BLaER1 treated with 17β-estradiol and CSF1 and Interleukin-3, amounts not matched to agents 10 nM and 100 nM (cell line): ENCODE measurements around the gene MNAT1.

ENCODE experiments used
- H3K27ac ChIP-seq, 11 experiments: shearing (Covaris generic); formaldehyde crosslinking; 2 replicates each; pipeline ENCODE4 v1.8.1; 2022
- H3K27me3 ChIP-seq, 11 experiments: shearing (Covaris generic); formaldehyde crosslinking; 2 replicates each; pipeline ENCODE4 v1.8.1; 2022
- H3K36me3 ChIP-seq, 11 experiments: shearing (Covaris generic); formaldehyde crosslinking; 2 replicates each; pipeline ENCODE4 v1.8.1; 2022
- H3K4me1 ChIP-seq, 10 experiments: shearing (Covaris generic); formaldehyde crosslinking; 2 replicates each; pipeline ENCODE4 v1.8.1; 2022
- H3K4me2 ChIP-seq, 11 experiments: shearing (Covaris generic); formaldehyde crosslinking; 2 replicates each; pipeline ENCODE4 v1.8.1; 2022
- H3K4me3 ChIP-seq, 10 experiments: shearing (Covaris generic); formaldehyde crosslinking; 2 replicates each; pipeline ENCODE4 v1.8.1; 2022
- H3K9ac ChIP-seq, 11 experiments: shearing (Covaris generic); formaldehyde crosslinking; 2 replicates each; pipeline ENCODE4 v1.8.1; 2022
- H3K9me3 ChIP-seq, 11 experiments: shearing (Covaris generic); formaldehyde crosslinking; replicated peaks in 1 of 11; 2 replicates each; pipeline ENCODE4 v1.8.1; 2022
- H4K20me1 ChIP-seq, 11 experiments: shearing (Covaris generic); formaldehyde crosslinking; 2 replicates each; pipeline ENCODE4 v1.8.1; 2022
- Cebpa-rat ChIP-seq, 11 experiments: shearing (Covaris generic); IDR thresholded peaks; 2 replicates each; pipeline ENCODE4 v1.8.1; 2022

MNAT1 gene

GRCh38 chr14:60931218-60931617 is 196.7 kb downstream of the MNAT1 start:
- peaks cover 0 to 6% (median 0%) of the 10 kb centered on the region in 11 experiments; a peak in 5 of 22 replicates for H3K36me3 ChIP-seq
- peaks cover 0 to 5% (median 0%) of the 10 kb centered on the region in 11 experiments; a peak in 1 of 22 replicates for H4K20me1 ChIP-seq
- H3K9ac ChIP-seq: no peak overlapping the region
- no peak overlapping the region for H3K4me3 ChIP-seq
- H3K27me3 ChIP-seq: no peaks in the 10 kb centered on the region
- H3K4me2 ChIP-seq: no peak overlapping the region
- H3K4me1 ChIP-seq: peaks cover 0 to 6% (median 0%) of the 10 kb centered on the region in 10 experiments; a peak in 2 of 20 replicates
- no peak overlapping the region for H3K27ac ChIP-seq
- no peak for TF ChIP-seq Cebpa-rat (IDR thresholded peaks at IDR 0.05)
- peaks cover 0 to 7% (median 4%) of the 10 kb centered on the region in 11 experiments; a peak in 4 of 22 replicates for H3K9me3 ChIP-seq

GRCh38 chr14:60933920-60934655 is 199.5 kb downstream of the MNAT1 start:
- Histone ChIP-seq H3K4me2 (no peak overlapping the region; a peak in 1 of 22 replicates), H4K20me1 (peaks cover 0 to 5% (median 0%) of the 10 kb centered on the region in 11 experiments; a peak in 1 of 22 replicates), H3K27me3 (no peaks in the 10 kb centered on the region), H3K36me3 (peaks cover 0 to 6% (median 0%) of the 10 kb centered on the region in 11 experiments; a peak in 4 of 22 replicates), H3K4me3 (no peak overlapping the region), H3K9ac (no peak overlapping the region), H3K27ac (no peak overlapping the region), H3K9me3 (peaks cover 0 to 7% (median 4%) of the 10 kb centered on the region in 11 experiments; a peak in 4 of 22 replicates), H3K4me1 (peaks cover 0 to 6% (median 0%) of the 10 kb centered on the region in 10 experiments; a peak in 2 of 20 replicates)
- TF ChIP-seq Cebpa-rat (IDR thresholded peaks at IDR 0.05): no peak

DNA sequence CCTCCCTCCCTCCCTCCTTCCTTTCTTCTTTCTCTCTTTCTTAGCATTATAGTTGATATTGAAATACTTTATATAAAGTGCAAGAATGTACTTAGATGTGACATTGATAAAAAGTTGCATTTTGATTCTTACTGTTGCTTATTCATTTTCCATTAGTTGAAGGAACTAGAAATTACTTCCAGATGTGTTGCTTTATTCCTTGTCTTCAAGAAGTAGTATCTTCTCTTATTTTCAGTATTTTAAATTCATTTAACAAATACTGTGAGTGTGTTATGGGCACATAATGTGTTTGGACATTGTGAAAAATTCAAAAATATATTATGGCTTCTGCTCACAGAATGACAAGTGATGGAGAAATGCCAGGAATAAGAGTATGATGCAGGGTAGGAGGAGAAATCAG is 200.8 kb downstream of the MNAT1 start:
- Histone ChIP-seq H3K4me2 (no peak overlapping the region), H3K27me3 (no peaks in the 10 kb centered on the region), H3K9me3 (peaks cover 0 to 7% (median 4%) of the 10 kb centered on the region in 11 experiments; a peak in 4 of 22 replicates), H3K36me3 (peaks cover 0 to 6% (median 0%) of the 10 kb centered on the region in 11 experiments; a peak in 4 of 22 replicates), H3K27ac (no peak overlapping the region), H3K4me3 (no peak overlapping the region), H3K9ac (no peak overlapping the region), H4K20me1 (peaks cover 0 to 5% (median 0%) of the 10 kb centered on the region in 11 experiments; a peak in 1 of 22 replicates), H3K4me1 (peaks cover 0 to 6% (median 0%) of the 10 kb centered on the region in 10 experiments; a peak in 2 of 20 replicates)
- TF ChIP-seq Cebpa-rat (IDR thresholded peaks at IDR 0.05): no peak

- H3K4me1 ChIP-seq: peaks cover 0 to 15% (median 0%) of the 10 kb centered on the region in 10 experiments; a peak in 6 of 20 replicates
- H4K20me1 ChIP-seq: no peaks in the 10 kb centered on the region
- H3K27ac ChIP-seq: no peak overlapping the region
These were observed 209.1 kb downstream of the MNAT1 start for GRCh38 chr14:60943637-60944032.

DNA sequence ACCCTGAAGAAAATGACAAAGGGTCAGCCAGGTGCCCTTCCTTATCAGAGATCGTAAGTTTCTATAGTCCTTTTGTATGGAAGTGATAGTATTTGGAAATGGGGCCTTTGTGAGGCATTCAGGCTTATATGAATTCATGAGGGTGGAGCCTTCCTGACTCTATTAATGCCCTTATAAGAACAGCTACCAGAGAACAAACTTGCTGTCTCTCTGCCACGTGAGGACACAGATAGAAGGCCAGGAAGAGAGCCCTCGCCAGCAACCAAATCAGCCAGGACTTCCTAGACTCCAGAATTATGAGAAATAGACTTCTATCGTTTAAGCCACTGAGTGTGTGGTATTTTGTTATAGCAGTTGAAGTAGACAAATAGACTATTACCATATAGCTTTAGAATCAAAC is 209.6 kb downstream of the MNAT1 start:
- no peak overlapping the region for H3K27ac ChIP-seq
- H3K36me3 ChIP-seq: peaks cover 0 to 5% (median 0%) of the 10 kb centered on the region in 11 experiments; a peak in 2 of 22 replicates
- peaks cover 0 to 15% (median 0%) of the 10 kb centered on the region in 10 experiments; a peak in 6 of 20 replicates for H3K4me1 ChIP-seq
- H3K4me2 ChIP-seq: no peak overlapping the region
- H4K20me1 ChIP-seq: no peaks in the 10 kb centered on the region
- H3K4me3 ChIP-seq: no peak overlapping the region
- TF ChIP-seq Cebpa-rat (IDR thresholded peaks at IDR 0.05): no peak
- peaks cover 0 to 4% (median 0%) of the 10 kb centered on the region in 11 experiments; a peak in 1 of 22 replicates for H3K9me3 ChIP-seq
- no peak overlapping the region for H3K9ac ChIP-seq
- H3K27me3 ChIP-seq: no peaks in the 10 kb centered on the region

More at GRCh38 chr14:60943637-60944032, 209.1 kb downstream of the MNAT1 start:
- Histone ChIP-seq H3K9me3 (peaks cover 0 to 4% (median 0%) of the 10 kb centered on the region in 11 experiments; a peak in 1 of 22 replicates), H3K27me3 (no peaks in the 10 kb centered on the region), H3K4me2 (no peak overlapping the region), H3K9ac (no peak overlapping the region), H3K4me3 (no peak overlapping the region), H3K36me3 (peaks cover 0 to 5% (median 0%) of the 10 kb centered on the region in 11 experiments; a peak in 2 of 22 replicates)
- no peak for TF ChIP-seq Cebpa-rat (IDR thresholded peaks at IDR 0.05)

GRCh38 chr14:60945984-60946383 is 211.4 kb downstream of the MNAT1 start:
- Histone ChIP-seq H3K4me3 (no peak overlapping the region), H4K20me1 (no peaks in the 10 kb centered on the region), H3K27ac (peak overlapping the region in 1 of 11 experiments; percentile 10; a peak in 1 of 22 replicates), H3K36me3 (peaks cover 0 to 5% (median 0%) of the 10 kb centered on the region in 11 experiments; a peak in 2 of 22 replicates), H3K4me1 (peaks cover 0 to 15% (median 0%) of the 10 kb centered on the region in 10 experiments; a peak in 6 of 20 replicates), H3K9me3 (peaks cover 0 to 4% (median 0%) of the 10 kb centered on the region in 11 experiments; a peak in 1 of 22 replicates), H3K9ac (no peak overlapping the region), H3K27me3 (no peaks in the 10 kb centered on the region), H3K4me2 (peak overlapping the region in 3 of 11 experiments; percentile 5 to 42 (median 29); a peak in 5 of 22 replicates)
- no peak for TF ChIP-seq Cebpa-rat (IDR thresholded peaks at IDR 0.05)

DNA sequence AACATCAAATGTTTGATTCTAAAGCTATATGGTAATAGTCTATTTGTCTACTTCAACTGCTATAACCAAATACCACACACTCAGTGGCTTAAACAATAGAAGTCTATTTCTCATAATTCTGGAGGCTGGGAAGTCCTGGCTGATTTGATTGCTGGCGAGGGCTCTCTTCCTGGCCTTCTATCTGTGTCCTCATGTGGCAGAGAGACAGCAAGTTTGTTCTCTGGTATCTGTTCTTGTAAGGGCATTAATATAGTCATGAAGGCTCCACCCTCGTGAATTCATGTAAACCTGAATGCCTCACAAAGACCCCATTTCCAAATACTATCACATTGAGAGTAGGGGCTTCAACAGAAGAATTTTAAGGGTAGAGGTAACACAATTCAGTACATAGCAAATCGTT is 212.2 kb downstream of the MNAT1 start:
- Histone ChIP-seq H3K4me1 (peaks cover 0 to 15% (median 0%) of the 10 kb centered on the region in 10 experiments; a peak in 6 of 20 replicates), H3K27ac (no peak overlapping the region; a peak in 1 of 22 replicates), H3K9ac (no peak overlapping the region), H3K9me3 (no peaks in the 10 kb centered on the region), H3K36me3 (no peaks in the 10 kb centered on the region), H3K4me3 (no peak overlapping the region), H4K20me1 (no peaks in the 10 kb centered on the region), H3K27me3 (no peaks in the 10 kb centered on the region), H3K4me2 (no peak overlapping the region; a peak in 1 of 22 replicates)
- no peak for TF ChIP-seq Cebpa-rat (IDR thresholded peaks at IDR 0.05)

DNA sequence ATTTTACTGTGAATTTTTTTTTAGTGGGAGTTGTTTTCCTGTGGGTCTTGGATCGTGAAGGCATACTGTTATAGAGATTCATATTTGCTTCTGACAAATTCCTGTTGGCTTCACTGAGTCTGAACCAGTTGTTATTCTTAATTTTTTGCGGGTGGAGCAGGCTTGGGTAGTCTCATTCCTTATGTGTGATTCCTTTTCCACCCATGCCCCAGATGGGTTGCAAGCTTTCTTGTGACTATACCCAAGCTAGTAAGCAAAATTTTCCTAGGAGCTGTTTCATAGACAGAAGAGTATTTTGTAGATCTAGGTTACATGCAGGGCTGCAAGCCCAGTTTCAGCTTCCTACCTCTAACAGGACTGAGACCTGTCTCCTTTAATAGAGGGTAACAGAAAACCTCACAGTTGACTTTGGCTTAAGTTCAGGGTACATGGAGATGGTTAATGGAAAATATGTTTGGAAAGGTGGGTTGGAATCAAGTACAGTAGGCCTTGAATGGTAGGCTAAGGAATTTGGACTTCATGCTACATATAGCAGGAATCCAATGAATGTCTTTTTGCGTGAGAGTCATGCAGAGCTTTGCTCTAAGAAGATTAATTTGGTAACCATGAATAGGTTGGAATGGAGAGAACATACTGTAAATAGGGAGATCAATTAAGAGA is 217.3 kb downstream of the MNAT1 start:
- H3K9me3 ChIP-seq: peaks cover 8 to 37% (median 23%) of the 10 kb centered on the region in 11 experiments
- no peak overlapping the region for H3K4me2 ChIP-seq
- H3K9ac ChIP-seq: no peak overlapping the region
- no peaks in the 10 kb centered on the region for H3K27me3 ChIP-seq
- no peak for TF ChIP-seq Cebpa-rat (IDR thresholded peaks at IDR 0.05)
- no peak overlapping the region for H3K27ac ChIP-seq
- peaks cover 0 to under 1% (median 0%) of the 10 kb centered on the region in 10 experiments; a peak in 2 of 20 replicates for H3K4me1 ChIP-seq
- H4K20me1 ChIP-seq: no peaks in the 10 kb centered on the region
- H3K36me3 ChIP-seq: peaks cover 0 to 19% (median 0%) of the 10 kb centered on the region in 11 experiments; a peak in 7 of 22 replicates
- no peak overlapping the region for H3K4me3 ChIP-seq
